HEK293 (cell line): ENCODE measurements around the gene KIF22.

ENCODE experiments used
- CTCF ChIA-PET: fragments of 350-600 bp; formaldehyde crosslinking; extraction: SDS; loops from one replicate; lab custom pipeline; 2021; ENCODE audit warnings: antibody characterized with exemption; lab: Yijun Ruan, JAX
- POLR2A ChIA-PET: fragments of 300-600 bp; formaldehyde crosslinking; extraction: SDS; loops from one replicate; lab custom pipeline; 2020; ENCODE audit warnings: antibody characterized with exemption, inconsistent platforms; lab: Yijun Ruan, JAX
- H3K27ac ChIP-seq: fragments of 200-500 bp; sonication (Bioruptor generic); 2 replicates; pipeline ENCODE4 v1.5.1; 2014; ENCODE audit warnings: low read depth, low read length, control low read depth, inconsistent platforms; ENCODE audit errors: extremely low read depth
- H3K36me3 ChIP-seq, 2 experiments: fragments of 200-500 bp in 1 of 2; sonication (Bioruptor generic) in 1 of 2; 1 replicate in 1 of 2; 2 replicates in 1 of 2; pipeline ENCODE4 v1.5.1; 2014 to 2017; ENCODE audit warnings: inconsistent platforms in 2 of 2, low read length in 2 of 2; ENCODE audit not compliant: control insufficient read depth in 2 of 2, insufficient read depth in 1 of 2
- H3K4me1 ChIP-seq: fragments of 200-500 bp; sonication (Bioruptor generic); 2 replicates; pipeline ENCODE4 v1.5.1; 2014; ENCODE audit warnings: mild to moderate bottlenecking, low read length, inconsistent platforms; ENCODE audit not compliant: control insufficient read depth, insufficient read depth
- H3K4me3 ChIP-seq: 2 replicates; pipeline ENCODE4 v1.5.1; 2011; ENCODE audit warnings: low read depth, mild to moderate bottlenecking, control low read depth, low read length, moderate library complexity
- H3K9me3 ChIP-seq: fragments of 200-500 bp; sonication (Bioruptor generic); 2 replicates; pipeline ENCODE4 v1.5.1; 2014; ENCODE audit warnings: low read depth, low read length, inconsistent platforms; ENCODE audit not compliant: control insufficient read depth, insufficient read depth
- KLF1 ChIP-seq: fragments of 450-650 bp; formaldehyde crosslinking; IDR thresholded peaks from 2 replicates; pipeline ENCODE4 v1.5.1; 2016; ENCODE audit warnings: missing biosample characterization, missing genetic modification characterization
- PRDM1 ChIP-seq: fragments of 450-650 bp; formaldehyde crosslinking; IDR thresholded peaks from 2 replicates; pipeline ENCODE4; 2016; ENCODE audit warnings: missing biosample characterization, missing genetic modification characterization
- REPIN1 ChIP-seq: fragments of 450-650 bp; formaldehyde crosslinking; IDR thresholded peaks from 2 replicates; pipeline ENCODE4 v1.5.1; 2017; ENCODE audit warnings: missing biosample characterization, missing genetic modification characterization, low read depth
- YY2 ChIP-seq: fragments of 450-650 bp; formaldehyde crosslinking; IDR thresholded peaks from 2 replicates; pipeline ENCODE4 v1.5.1; 2016; ENCODE audit warnings: missing biosample characterization, missing genetic modification characterization
- ZBTB1 ChIP-seq: fragments of 450-650 bp; formaldehyde crosslinking; IDR thresholded peaks from 2 replicates; pipeline ENCODE4 v1.5.1; 2016; ENCODE audit warnings: missing biosample characterization, missing genetic modification characterization
- ZBTB17 ChIP-seq: fragments of 450-650 bp; formaldehyde crosslinking; IDR thresholded peaks from 2 replicates; pipeline ENCODE4 v1.5.1; 2016; ENCODE audit warnings: missing biosample characterization, missing genetic modification characterization
- ZBTB7A ChIP-seq: fragments of 450-650 bp; formaldehyde crosslinking; IDR thresholded peaks from 2 replicates; pipeline ENCODE4 v1.5.1; 2016; ENCODE audit warnings: low read depth, missing biosample characterization, missing genetic modification characterization
- ZFP3 ChIP-seq: fragments of 450-650 bp; formaldehyde crosslinking; IDR thresholded peaks from 2 replicates; pipeline ENCODE4 v1.5.1; 2016; ENCODE audit warnings: low read depth, missing biosample characterization, missing genetic modification characterization
- ZIC2 ChIP-seq: fragments of 450-650 bp; formaldehyde crosslinking; IDR thresholded peaks from 2 replicates; pipeline ENCODE4 v1.5.1; 2016; ENCODE audit warnings: missing biosample characterization, missing genetic modification characterization
- ZNF146 ChIP-seq: fragments of 450-650 bp; formaldehyde crosslinking; IDR thresholded peaks from 2 replicates; pipeline ENCODE4 v1.5.1; 2016; ENCODE audit warnings: missing biosample characterization, missing genetic modification characterization
- ZNF157 ChIP-seq: fragments of 450-650 bp; formaldehyde crosslinking; IDR thresholded peaks from 2 replicates; pipeline ENCODE4 v1.5.1; 2016; ENCODE audit warnings: missing biosample characterization, missing genetic modification characterization
- ZNF24 ChIP-seq: fragments of 450-650 bp; formaldehyde crosslinking; IDR thresholded peaks from 2 replicates; pipeline ENCODE4 v1.5.1; 2016; ENCODE audit warnings: missing biosample characterization, missing genetic modification characterization
- ZNF394 ChIP-seq: fragments of 450-650 bp; formaldehyde crosslinking; IDR thresholded peaks from 2 replicates; pipeline ENCODE4 v1.5.1; 2016; ENCODE audit warnings: missing biosample characterization, missing genetic modification characterization, mild to moderate bottlenecking, moderate library complexity, borderline replicate concordance
- ZNF600 ChIP-seq: fragments of 450-650 bp; formaldehyde crosslinking; IDR thresholded peaks from 2 replicates; pipeline ENCODE4 v1.5.1; 2016; ENCODE audit warnings: missing biosample characterization, missing genetic modification characterization
- ZNF623 ChIP-seq: fragments of 450-650 bp; formaldehyde crosslinking; IDR thresholded peaks from 2 replicates; pipeline ENCODE4 v1.5.1; 2016; ENCODE audit warnings: missing biosample characterization, missing genetic modification characterization
- ZNF660 ChIP-seq: fragments of 450-650 bp; IDR thresholded peaks from 2 replicates; pipeline ENCODE4 v1.5.1; 2018; ENCODE audit warnings: missing biosample characterization, mild to moderate bottlenecking, missing genetic modification characterization
- ZNF777 ChIP-seq: fragments of 450-650 bp; formaldehyde crosslinking; IDR thresholded peaks from 2 replicates; pipeline ENCODE4 v1.5.1; 2017; ENCODE audit warnings: missing biosample characterization, missing genetic modification characterization, borderline replicate concordance
- ZNF785 ChIP-seq: fragments of 450-650 bp; formaldehyde crosslinking; IDR thresholded peaks from 2 replicates; pipeline ENCODE4 v1.5.1; 2016; ENCODE audit warnings: missing biosample characterization, missing genetic modification characterization
- ZNF837 ChIP-seq: fragments of 450-650 bp; formaldehyde crosslinking; IDR thresholded peaks from 2 replicates; pipeline ENCODE4 v1.5.1; 2016; ENCODE audit warnings: missing biosample characterization, missing genetic modification characterization
- TF ChIP-seq, protein P1 (sequence below): fragments of 450-650 bp; formaldehyde crosslinking; IDR thresholded peaks from 2 replicates; pipeline ENCODE4 v1.5.1; 2016; ENCODE audit warnings: missing biosample characterization, missing genetic modification characterization
- TF ChIP-seq, protein P2 (sequence below): fragments of 450-650 bp; formaldehyde crosslinking; IDR thresholded peaks from 2 replicates; pipeline ENCODE4 v1.5.1; 2016; ENCODE audit warnings: missing biosample characterization, missing genetic modification characterization
- TF ChIP-seq, protein P3 (sequence below): fragments of 450-650 bp; formaldehyde crosslinking; IDR thresholded peaks from 2 replicates; pipeline ENCODE4 v1.5.1; 2016; ENCODE audit warnings: missing biosample characterization, missing genetic modification characterization
- TF ChIP-seq, protein P4 (sequence below): fragments of 450-650 bp; formaldehyde crosslinking; IDR thresholded peaks from 2 replicates; pipeline ENCODE4 v1.5.1; 2017; ENCODE audit warnings: missing biosample characterization, missing genetic modification characterization

KIF22 gene

DNA sequence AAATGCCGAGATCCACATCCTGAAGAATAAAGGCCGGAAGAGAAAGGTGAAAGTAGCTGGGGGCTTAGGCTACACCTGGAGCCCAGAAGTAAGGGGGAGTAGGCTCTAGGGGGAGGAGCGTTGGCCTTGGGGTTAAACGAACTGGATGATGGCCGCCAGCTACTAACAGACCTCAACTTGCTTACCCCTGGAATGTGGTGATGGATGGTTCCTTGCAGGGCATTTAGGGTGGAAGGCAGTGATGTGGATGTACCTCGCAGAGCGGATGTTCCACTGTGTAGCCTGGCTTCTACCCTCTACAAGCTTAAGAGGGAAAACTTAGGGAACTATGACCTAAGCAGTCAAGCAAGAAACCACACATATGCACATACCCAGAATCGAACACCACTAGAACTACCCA lies 13.5 kb downstream of the KIF22 start:
- Histone ChIP-seq H3K9me3 (no peaks in the 10 kb centered on the region), H3K27ac (peak overlapping the region; percentile 100; the same call in 1 of the 2 replicates), H3K4me1 (peaks cover 11% of the 10 kb centered on the region), H3K4me3 (no peak overlapping the region)
- CTCF ChIA-PET, result interaction anchor here (0.6 to 3.4 kb wide), 11 partner anchors 12 to 1182 kb away, joined by 3 to 28 read pairs (median 3); partner anchors contain the start of genes ALDOA, HSD3B7, KIF22 and PAGR1
- TF ChIP-seq ZNF785 (tag by site-specific recombination) (no peak), ZBTB17 (tag by site-specific recombination) (peak; percentile 93), ZNF394 (tag by site-specific recombination) (no peak), ZNF146 (tag by site-specific recombination) (0 out of 2 replicates have a peak, but pooled peaks have one; percentile 3), KLF1 (no peak), YY2 (tag by site-specific recombination) (no peak), ZFP3 (no peak), ZBTB7A (no peak), ZNF600 (tag by site-specific recombination) (peak; percentile 44; the same call in 1 of the 2 replicates)
- TF ChIP-seq, protein P1, sequence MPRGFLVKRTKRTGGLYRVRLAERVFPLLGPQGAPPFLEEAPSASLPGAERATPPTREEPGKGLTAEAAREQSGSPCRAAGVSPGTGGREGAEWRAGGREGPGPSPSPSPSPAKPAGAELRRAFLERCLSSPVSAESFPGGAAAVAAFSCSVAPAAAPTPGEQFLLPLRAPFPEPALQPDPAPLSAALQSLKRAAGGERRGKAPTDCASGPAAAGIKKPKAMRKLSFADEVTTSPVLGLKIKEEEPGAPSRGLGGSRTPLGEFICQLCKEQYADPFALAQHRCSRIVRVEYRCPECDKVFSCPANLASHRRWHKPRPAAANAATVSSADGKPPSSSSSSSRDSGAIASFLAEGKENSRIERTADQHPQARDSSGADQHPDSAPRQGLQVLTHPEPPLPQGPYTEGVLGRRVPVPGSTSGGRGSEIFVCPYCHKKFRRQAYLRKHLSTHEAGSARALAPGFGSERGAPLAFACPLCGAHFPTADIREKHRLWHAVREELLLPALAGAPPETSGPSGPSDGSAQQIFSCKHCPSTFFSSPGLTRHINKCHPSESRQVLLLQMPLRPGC (tag by site-specific recombination), result 0 out of 2 replicates have a peak, but pooled peaks have one; percentile 15
- TF ChIP-seq, all 188 proteins: peak for 4
- H3K36me3 ChIP-seq, result peaks cover 9 to 67% of the 10 kb centered on the region in 2 experiments; a peak in 2 of 3 replicates
- POLR2A ChIA-PET, result interaction anchor here (0.6 to 2.5 kb wide), 15 partner anchors 8 to 1243 kb away, joined by 3 to 18 read pairs (median 3); partner anchors contain the start of genes ALDOA, KIF22, PAGR1 and STX4

DNA sequence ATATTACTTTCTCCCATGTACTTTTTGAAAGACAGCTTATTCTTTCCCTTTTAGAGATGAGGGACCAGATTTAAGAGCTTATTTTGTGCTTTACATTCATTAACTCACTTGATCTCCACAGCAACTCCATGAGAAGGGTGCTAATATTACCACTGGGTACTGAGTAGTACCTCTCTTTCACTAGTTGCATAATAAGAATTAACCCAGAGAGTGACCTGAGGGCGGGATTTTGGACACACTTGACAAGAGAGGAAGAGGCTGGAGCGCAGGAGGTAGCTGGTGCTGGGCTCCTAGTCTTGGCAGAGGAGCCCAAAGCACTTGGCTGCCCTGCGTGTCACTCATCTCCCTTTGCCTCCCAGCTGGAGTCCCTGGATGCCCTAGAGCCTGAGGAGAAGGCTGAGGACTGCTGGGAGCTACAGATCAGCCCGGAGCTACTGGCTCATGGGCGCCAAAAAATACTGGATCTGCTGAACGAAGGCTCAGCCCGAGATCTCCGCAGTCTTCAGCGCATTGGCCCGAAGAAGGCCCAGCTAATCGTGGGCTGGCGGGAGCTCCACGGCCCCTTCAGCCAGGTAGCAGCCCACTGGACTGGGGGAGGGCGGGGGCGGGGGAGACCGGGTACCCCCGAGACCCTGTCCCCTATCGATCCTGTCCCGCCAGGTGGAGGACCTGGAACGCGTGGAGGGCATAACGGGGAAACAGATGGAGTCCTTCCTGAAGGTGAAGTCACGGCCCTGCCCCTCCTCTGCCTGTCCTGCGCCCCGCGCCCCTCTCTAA lies 14.1 kb downstream of the KIF22 start:
- Histone ChIP-seq H3K4me3 (peak overlapping the region; percentile 53), H3K9me3 (no peaks in the 10 kb centered on the region), H3K36me3 (peaks cover 9 to 67% of the 10 kb centered on the region in 2 experiments; a peak in 2 of 3 replicates), H3K4me1 (peaks cover 11% of the 10 kb centered on the region), H3K27ac (peak overlapping the region; percentile 100)
- ChIA-PET POLR2A (interaction anchor here (0.6 to 2.5 kb wide), 18 partner anchors 9 to 1242 kb away, joined by 3 to 18 read pairs (median 3); partner anchors contain the start of genes ALDOA, KIF22, PAGR1 and STX4), CTCF (interaction anchor here (0.6 to 3.4 kb wide), 8 partner anchors 11 to 1181 kb away, joined by 3 to 28 read pairs (median 4); partner anchors contain the start of genes HSD3B7, KIF22 and PAGR1)
- TF ChIP-seq ZNF660 (tag by site-specific recombination), result peak; percentile 6; the same call in 1 of the 2 replicates
- TF ChIP-seq ZBTB7A, result peak; percentile 80
- TF ChIP-seq ZIC2 (tag by site-specific recombination), result peak; percentile 83
- TF ChIP-seq, protein P2, sequence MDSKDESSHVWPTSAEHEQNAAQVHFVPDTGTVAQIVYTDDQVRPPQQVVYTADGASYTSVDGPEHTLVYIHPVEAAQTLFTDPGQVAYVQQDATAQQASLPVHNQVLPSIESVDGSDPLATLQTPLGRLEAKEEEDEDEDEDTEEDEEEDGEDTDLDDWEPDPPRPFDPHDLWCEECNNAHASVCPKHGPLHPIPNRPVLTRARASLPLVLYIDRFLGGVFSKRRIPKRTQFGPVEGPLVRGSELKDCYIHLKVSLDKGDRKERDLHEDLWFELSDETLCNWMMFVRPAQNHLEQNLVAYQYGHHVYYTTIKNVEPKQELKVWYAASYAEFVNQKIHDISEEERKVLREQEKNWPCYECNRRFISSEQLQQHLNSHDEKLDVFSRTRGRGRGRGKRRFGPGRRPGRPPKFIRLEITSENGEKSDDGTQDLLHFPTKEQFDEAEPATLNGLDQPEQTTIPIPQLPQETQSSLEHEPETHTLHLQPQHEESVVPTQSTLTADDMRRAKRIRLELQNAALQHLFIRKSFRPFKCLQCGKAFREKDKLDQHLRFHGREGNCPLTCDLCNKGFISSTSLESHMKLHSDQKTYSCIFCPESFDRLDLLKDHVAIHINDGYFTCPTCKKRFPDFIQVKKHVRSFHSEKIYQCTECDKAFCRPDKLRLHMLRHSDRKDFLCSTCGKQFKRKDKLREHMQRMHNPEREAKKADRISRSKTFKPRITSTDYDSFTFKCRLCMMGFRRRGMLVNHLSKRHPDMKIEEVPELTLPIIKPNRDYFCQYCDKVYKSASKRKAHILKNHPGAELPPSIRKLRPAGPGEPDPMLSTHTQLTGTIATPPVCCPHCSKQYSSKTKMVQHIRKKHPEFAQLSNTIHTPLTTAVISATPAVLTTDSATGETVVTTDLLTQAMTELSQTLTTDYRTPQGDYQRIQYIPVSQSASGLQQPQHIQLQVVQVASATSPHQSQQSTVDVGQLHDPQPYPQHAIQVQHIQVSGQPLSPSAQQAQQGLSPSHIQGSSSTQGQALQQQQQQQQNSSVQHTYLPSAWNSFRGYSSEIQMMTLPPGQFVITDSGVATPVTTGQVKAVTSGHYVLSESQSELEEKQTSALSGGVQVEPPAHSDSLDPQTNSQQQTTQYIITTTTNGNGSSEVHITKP (tag by site-specific recombination), result peak; percentile 93
- TF ChIP-seq ZBTB1 (tag by site-specific recombination), result no peak
- 0 out of 2 replicates have a peak, but pooled peaks have one; percentile 34 for TF ChIP-seq REPIN1 (tag by site-specific recombination)
- TF ChIP-seq, protein P3, sequence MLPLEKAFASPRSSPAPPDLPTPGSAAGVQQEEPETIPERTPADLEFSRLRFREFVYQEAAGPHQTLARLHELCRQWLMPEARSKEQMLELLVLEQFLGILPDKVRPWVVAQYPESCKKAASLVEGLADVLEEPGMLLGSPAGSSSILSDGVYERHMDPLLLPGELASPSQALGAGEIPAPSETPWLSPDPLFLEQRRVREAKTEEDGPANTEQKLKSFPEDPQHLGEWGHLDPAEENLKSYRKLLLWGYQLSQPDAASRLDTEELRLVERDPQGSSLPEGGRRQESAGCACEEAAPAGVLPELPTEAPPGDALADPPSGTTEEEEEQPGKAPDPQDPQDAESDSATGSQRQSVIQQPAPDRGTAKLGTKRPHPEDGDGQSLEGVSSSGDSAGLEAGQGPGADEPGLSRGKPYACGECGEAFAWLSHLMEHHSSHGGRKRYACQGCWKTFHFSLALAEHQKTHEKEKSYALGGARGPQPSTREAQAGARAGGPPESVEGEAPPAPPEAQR (tag by site-specific recombination), result 0 out of 2 replicates have a peak, but pooled peaks have one; percentile 2
- TF ChIP-seq ZBTB17 (tag by site-specific recombination), result peak; percentile 57; the same call in 1 of the 2 replicates
- no peak for TF ChIP-seq ZNF24 (tag by site-specific recombination)
- TF ChIP-seq ZNF777, result 0 out of 2 replicates have a peak, but pooled peaks have one; percentile 42
- TF ChIP-seq, protein P4, sequence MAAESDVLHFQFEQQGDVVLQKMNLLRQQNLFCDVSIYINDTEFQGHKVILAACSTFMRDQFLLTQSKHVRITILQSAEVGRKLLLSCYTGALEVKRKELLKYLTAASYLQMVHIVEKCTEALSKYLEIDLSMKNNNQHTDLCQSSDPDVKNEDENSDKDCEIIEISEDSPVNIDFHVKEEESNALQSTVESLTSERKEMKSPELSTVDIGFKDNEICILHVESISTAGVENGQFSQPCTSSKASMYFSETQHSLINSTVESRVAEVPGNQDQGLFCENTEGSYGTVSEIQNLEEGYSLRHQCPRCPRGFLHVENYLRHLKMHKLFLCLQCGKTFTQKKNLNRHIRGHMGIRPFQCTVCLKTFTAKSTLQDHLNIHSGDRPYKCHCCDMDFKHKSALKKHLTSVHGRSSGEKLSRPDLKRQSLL (tag by site-specific recombination), result peak; percentile 75
- TF ChIP-seq ZNF623 (tag by site-specific recombination), result 0 out of 2 replicates have a peak, but pooled peaks have one; percentile 20
- peak; percentile 80 for TF ChIP-seq PRDM1 (tag by site-specific recombination)
- TF ChIP-seq ZNF157 (tag by site-specific recombination), result 0 out of 2 replicates have a peak, but pooled peaks have one; percentile 14
- TF ChIP-seq ZNF837 (tag by site-specific recombination), result 0 out of 2 replicates have a peak, but pooled peaks have one; percentile 38
